ENCODE data around the gene RAC3.

Gene RAC3

GRCh38 chr17:82017612-82018151 is 13.8 kb upstream of the RAC3 start:
- no peak for DNase-seq (ENCODE audit: low read depth)
- TF ChIP-seq CTCF (IDR thresholded peaks at IDR 0.05; ENCODE audit: insufficient read depth, low read depth, low read length, missing control alignments), result no peak
- no peak overlapping the region for H3K4me3 ChIP-seq (ENCODE audit: low read length)

- no peak for TF ChIP-seq CTCF (IDR thresholded peaks at IDR 0.05; ENCODE audit: insufficient read depth, low read depth, low read length, missing control alignments)
- H3K4me3 ChIP-seq (ENCODE audit: low read length), result no peak overlapping the region
- DNase-seq (ENCODE audit: low read depth), result no peak
Observed at GRCh38 chr17:82018152-82018988, 13.1 kb upstream of the RAC3 start.

- no peak overlapping the region for H3K4me3 ChIP-seq (ENCODE audit: low read length)
- no peak for TF ChIP-seq CTCF (IDR thresholded peaks at IDR 0.05; ENCODE audit: insufficient read depth, low read depth, low read length, missing control alignments)
- no peak for DNase-seq (ENCODE audit: low read depth)
Observed at GRCh38 chr17:82018989-82019689, 12.3 kb upstream of the RAC3 start.

GRCh38 chr17:82019690-82020571 is 11.5 kb upstream of the RAC3 start:
- peak; percentile 52 for DNase-seq (ENCODE audit: low read depth)
- peak; percentile 68 for TF ChIP-seq CTCF (IDR thresholded peaks at IDR 0.05; ENCODE audit: insufficient read depth, low read depth, low read length, missing control alignments)
- no peak overlapping the region for H3K4me3 ChIP-seq (ENCODE audit: low read length)

- H3K4me3 ChIP-seq (ENCODE audit: low read length), result no peak overlapping the region
- DNase-seq (ENCODE audit: low read depth), result no peak
- TF ChIP-seq CTCF (IDR thresholded peaks at IDR 0.05; ENCODE audit: insufficient read depth, low read depth, low read length, missing control alignments), result no peak
Observed at GRCh38 chr17:82020572-82021106, 10.8 kb upstream of the RAC3 start.
